ENCODE data around the gene ITGB2.

DNA sequence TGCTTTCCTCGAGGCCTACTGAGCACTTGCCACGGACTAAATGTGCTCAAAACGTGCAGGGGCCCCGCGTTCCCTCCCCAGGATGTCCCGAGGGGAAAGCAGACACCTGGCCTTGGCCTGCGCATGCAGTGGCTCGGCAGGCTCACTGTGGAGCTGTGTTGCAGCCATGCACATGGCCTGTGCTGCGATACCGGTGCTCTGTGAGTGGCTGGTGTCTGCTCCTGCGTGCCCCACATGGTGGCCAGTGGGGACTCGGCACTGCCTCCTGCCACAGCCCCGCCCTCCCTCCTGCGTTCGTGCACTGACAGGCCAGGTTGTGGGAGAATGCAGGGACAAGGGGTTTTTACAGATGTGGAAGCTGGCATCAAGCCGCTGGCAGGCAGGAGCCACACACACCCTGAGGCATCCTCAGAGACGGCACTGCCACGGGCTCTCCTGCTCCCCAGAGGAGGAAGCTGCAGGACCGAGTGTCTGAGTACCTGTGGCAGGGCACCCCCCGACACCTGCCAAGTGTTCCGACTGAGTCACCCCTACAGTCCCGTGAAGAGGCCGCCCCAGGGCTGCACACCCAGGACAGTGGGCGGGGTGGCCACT, 30.3 kb downstream of the ITGB2 start:
- no peak for TF ChIP-seq CTCF (IDR thresholded peaks at IDR 0.05)
- TF ChIP-seq POLR2A (IDR thresholded peaks at IDR 0.05): no peak
